SJSA1 (cell line): ENCODE data around the gene NEK6. TPM values are rescaled to one million over a fixed set of nuclear protein-coding genes. Genes with fewer than 3 reads are reported as not detected.

Source experiments
- DNase-seq, 2 experiments: peaks; one replicate each; pipeline ENCODE4 v3.0.0-alpha.2; 2015 to 2020; ENCODE audit warnings: low spot score in 2 of 2, low read depth in 1 of 2
- H3K27ac ChIP-seq: fragments of 250-450 bp; sonication (Bioruptor Pico); 2 replicates; pipeline ENCODE4 v1.5.1; 2020; ENCODE audit warnings: mild to moderate bottlenecking, moderate library complexity
- H3K27me3 ChIP-seq: fragments of 250-450 bp; sonication (Bioruptor Pico); replicated peaks from 2 replicates; pipeline ENCODE4 v1.5.1; 2020; ENCODE audit warnings: mild to moderate bottlenecking, moderate library complexity
- H3K36me3 ChIP-seq: fragments of 250-450 bp; sonication (Bioruptor Pico); 2 replicates; pipeline ENCODE4 v1.5.1; 2020; ENCODE audit warnings: mild to moderate bottlenecking
- H3K4me1 ChIP-seq: fragments of 250-450 bp; sonication (Bioruptor Pico); replicated peaks from 2 replicates; pipeline ENCODE4 v1.6.1; 2021; ENCODE audit warnings: mild to moderate bottlenecking
- H3K4me3 ChIP-seq: fragments of 250-450 bp; sonication (Bioruptor Pico); 2 replicates; pipeline ENCODE4 v1.5.1; 2020; ENCODE audit warnings: mild to moderate bottlenecking
- H3K9me3 ChIP-seq: fragments of 250-450 bp; sonication (Bioruptor Pico); replicated peaks from 2 replicates; pipeline ENCODE4 v1.5.1; 2020; ENCODE audit warnings: mild to moderate bottlenecking
- total RNA-seq: library from RNA; depleted of rRNA; stranded (reverse); fragments of >200 nt; shearing (Covaris generic); gene quantifications from 2 replicates; pipeline ENCODE4 v1.2.3, GENCODE V29; 2014; rRNA removed

The NEK6 gene
- total RNA-seq, 1 experiment from 2014 or later, result 32.0 TPM

DNA sequence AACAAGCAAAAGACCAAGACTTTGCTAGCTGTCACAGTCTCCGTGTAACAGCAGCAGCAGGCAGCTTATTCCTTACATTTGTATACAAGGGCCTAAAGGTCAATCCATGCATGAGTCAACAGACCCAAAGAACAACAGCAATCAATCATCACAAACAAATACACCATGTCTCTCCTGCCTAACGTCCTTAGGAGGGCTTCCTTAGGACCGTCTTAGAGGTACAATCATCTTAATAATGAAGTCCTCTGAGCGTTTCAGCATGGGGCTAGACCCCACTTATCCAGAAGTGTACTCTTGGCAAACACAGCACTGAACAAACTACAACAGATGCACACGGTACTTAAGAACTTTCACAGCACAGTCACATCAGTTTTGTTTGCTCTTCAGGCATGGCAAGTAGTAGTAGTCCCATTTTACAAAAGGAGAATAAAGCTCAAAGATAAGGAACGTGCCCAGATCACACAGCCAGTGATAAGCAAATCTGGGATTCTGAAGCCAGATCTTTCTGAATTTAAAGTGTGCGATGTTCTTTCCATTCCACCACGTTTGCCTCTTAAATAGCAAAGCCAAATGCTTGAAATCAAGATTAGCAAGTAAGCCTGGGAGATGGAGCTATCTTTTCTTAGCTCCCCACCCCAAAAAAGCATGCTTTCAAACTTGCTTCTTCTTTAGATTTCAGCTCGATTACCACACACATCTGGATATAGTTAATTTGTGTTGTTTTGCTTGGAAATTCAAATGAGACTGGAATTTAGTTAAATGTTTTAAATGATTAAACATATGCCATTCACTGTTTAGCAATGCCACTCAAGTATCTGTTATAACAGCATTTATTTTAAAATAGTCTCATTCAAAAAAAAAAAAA lies 133.3 kb downstream of the NEK6 start:
- DNase-seq, result peak in 1 of 2 experiments; percentile 36
- no peak overlapping the region for H3K4me3 ChIP-seq

DNA sequence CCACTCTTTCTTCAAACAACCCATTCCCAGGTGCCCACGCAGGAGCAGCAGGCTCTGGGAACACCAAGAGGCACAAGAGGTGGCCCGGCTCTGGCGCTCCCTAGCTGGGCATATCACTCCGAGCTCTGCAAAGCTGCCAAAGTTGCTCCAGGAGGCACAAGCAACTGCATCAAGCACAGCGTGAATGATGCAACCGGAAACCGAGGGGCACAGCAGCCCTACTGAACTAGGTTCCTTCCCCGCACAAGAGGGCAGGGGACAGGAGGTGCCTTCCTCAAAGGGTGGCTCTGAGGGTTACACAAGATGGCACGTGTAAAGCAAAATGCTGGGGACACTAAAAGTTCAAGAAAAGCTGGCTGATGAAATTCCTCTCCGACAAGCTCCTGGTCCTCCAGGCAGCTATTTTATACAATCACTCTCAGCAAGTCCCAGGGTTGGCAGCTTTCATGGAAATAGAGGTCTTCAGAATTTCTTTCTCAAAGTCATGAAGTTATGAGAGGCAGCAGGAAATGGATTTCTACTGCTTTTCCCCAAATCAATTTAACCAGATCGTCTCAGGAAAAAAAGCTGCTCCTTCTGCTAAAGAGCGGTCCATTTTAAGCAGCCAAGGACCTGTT lies 134.6 kb downstream of the NEK6 start:
- Histone ChIP-seq H3K27ac (peak overlapping the region; percentile 8; the same call in 1 of the 2 replicates), H3K27me3 (no peaks in the 10 kb centered on the region), H3K4me3 (no peak overlapping the region), H3K4me1 (peaks cover 62% of the 10 kb centered on the region), H3K9me3 (no peaks in the 10 kb centered on the region), H3K36me3 (peaks cover 46% of the 10 kb centered on the region)
- DNase-seq, result peak in 1 of 2 experiments; percentile 6

More for the DNA sequence above, 133.3 kb downstream of the NEK6 start:
- Histone ChIP-seq H3K4me1 (peaks cover 73% of the 10 kb centered on the region), H3K27me3 (no peaks in the 10 kb centered on the region), H3K36me3 (peaks cover 33% of the 10 kb centered on the region), H3K9me3 (no peaks in the 10 kb centered on the region), H3K27ac (0 out of 2 replicates have a peak overlapping the region, but pooled peaks have one; percentile 26)

GRCh38 chr9:124392871-124393460 lies 135.2 kb downstream of the NEK6 start:
- no peaks in the 10 kb centered on the region for H3K9me3 ChIP-seq
- H3K27ac ChIP-seq, result peak overlapping the region; percentile 8; the same call in 1 of the 2 replicates
- peaks cover 51% of the 10 kb centered on the region for H3K36me3 ChIP-seq
- H3K4me3 ChIP-seq, result no peak overlapping the region
- H3K4me1 ChIP-seq, result peaks cover 60% of the 10 kb centered on the region
- peak; percentile 74 for DNase-seq
- H3K27me3 ChIP-seq, result no peaks in the 10 kb centered on the region

GRCh38 chr9:124394167-124394566 lies 136.4 kb downstream of the NEK6 start:
- peaks cover 61% of the 10 kb centered on the region for H3K4me1 ChIP-seq
- H3K9me3 ChIP-seq, result no peaks in the 10 kb centered on the region
- peaks cover 51% of the 10 kb centered on the region for H3K36me3 ChIP-seq
- DNase-seq, result no peak
- H3K4me3 ChIP-seq, result no peak overlapping the region
- no peak overlapping the region for H3K27ac ChIP-seq
- no peaks in the 10 kb centered on the region for H3K27me3 ChIP-seq

GRCh38 chr9:124394596-124394995 lies 136.8 kb downstream of the NEK6 start:
- Histone ChIP-seq H3K27me3 (no peaks in the 10 kb centered on the region), H3K4me1 (peaks cover 65% of the 10 kb centered on the region), H3K27ac (no peak overlapping the region), H3K4me3 (no peak overlapping the region), H3K36me3 (peaks cover 51% of the 10 kb centered on the region), H3K9me3 (no peaks in the 10 kb centered on the region)
- no peak for DNase-seq

- H3K27me3 ChIP-seq, result no peaks in the 10 kb centered on the region
- no peak overlapping the region for H3K27ac ChIP-seq
- DNase-seq, result no peak
- peaks cover 58% of the 10 kb centered on the region for H3K36me3 ChIP-seq
- H3K4me1 ChIP-seq, result peaks cover 68% of the 10 kb centered on the region
- H3K9me3 ChIP-seq, result no peaks in the 10 kb centered on the region
- H3K4me3 ChIP-seq, result no peak overlapping the region
Observed at GRCh38 chr9:124395826-124396225, 138.1 kb downstream of the NEK6 start.

DNA sequence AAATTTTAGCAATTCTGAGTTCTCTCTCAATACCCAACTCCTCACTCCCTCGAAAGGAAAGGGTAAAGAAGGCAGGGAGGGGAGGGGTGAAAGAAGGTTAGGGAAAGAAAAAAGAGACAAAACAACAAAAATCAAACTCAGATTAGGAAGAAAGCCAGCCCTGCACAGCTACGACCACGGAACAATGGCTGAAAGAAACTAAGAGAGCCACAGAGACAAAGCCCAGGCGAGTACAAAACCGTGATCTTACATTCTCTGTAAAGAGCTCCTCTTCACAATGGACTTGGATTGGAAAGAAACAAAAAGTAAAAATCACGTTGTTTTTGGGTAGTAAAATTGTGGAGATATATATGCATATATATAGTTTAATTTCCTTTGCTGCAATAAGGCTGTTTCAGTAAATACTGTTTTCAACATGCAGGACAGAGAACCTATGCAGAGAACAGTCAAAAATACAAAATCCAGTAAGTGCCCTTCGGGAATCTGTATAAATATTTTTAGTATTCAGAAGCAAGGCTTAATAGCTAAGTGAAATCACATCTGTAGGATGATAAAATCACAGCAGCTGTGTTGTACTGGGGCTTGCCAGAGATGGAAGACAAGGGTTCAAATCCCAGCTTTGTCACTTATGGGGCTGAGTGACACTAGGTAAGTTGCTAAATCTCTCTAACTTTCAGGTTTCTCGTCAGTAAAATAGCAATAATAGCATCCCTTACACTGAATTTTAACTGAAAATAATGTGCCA lies 140.6 kb downstream of the NEK6 start:
- H3K9me3 ChIP-seq, result no peaks in the 10 kb centered on the region
- no peaks in the 10 kb centered on the region for H3K27me3 ChIP-seq
- H3K27ac ChIP-seq, result no peak overlapping the region
- peak in 1 of 2 experiments; percentile 10 for DNase-seq
- peaks cover 50% of the 10 kb centered on the region for H3K4me1 ChIP-seq
- H3K36me3 ChIP-seq, result peaks cover 69% of the 10 kb centered on the region
- no peak overlapping the region for H3K4me3 ChIP-seq

DNA sequence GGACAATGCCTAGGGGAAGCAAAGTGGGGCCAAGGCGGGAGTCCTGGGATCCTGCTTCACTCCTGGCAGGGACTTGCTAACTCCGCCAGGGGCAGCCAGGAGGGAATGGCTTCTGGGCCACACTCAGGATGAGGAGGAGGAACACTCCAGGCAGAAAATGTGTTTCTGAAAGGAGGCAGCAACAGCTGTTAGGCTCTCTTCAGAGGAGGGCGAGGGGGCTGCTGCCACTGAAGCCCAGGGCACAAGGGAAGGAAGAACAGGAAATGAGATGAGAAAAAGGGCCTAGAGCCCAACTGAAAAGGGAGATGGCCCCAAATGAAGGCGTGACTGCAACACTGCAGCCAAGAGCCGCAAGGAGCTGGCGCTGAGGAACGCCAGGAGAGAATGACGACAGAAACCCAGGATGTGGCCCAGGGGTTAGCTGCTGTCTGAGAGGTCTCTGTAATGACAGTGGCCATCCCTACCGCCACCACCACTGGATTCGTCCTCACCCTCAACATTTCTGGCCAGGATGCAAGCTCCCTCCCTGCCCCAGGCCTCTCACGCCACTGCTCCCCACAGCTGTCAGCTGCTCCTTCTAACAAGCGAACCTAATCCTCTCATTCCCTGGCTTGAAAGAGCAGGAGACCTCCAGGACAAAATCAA lies 141.7 kb downstream of the NEK6 start:
- Histone ChIP-seq H3K27ac (peak overlapping the region; percentile 67), H3K4me1 (peaks cover 40% of the 10 kb centered on the region), H3K9me3 (no peaks in the 10 kb centered on the region), H3K36me3 (peaks cover 71% of the 10 kb centered on the region), H3K27me3 (no peaks in the 10 kb centered on the region), H3K4me3 (no peak overlapping the region)
- DNase-seq, result peak; percentile 63 to 68

- peaks cover 75% of the 10 kb centered on the region for H3K36me3 ChIP-seq
- H3K4me3 ChIP-seq, result no peak overlapping the region
- no peak for DNase-seq
- peak overlapping the region; percentile 67 for H3K27ac ChIP-seq
- H3K4me1 ChIP-seq, result peaks cover 40% of the 10 kb centered on the region
- no peaks in the 10 kb centered on the region for H3K9me3 ChIP-seq
- no peaks in the 10 kb centered on the region for H3K27me3 ChIP-seq
Observed at GRCh38 chr9:124399968-124400940, 142.5 kb downstream of the NEK6 start.

Other genes with a start within 250 kb of the NEK6 start
- 0.18 TPM in 1 of 2 replicates, not detected in the other for gene LHX2, start 246.2 kb upstream of the NEK6 start, total RNA-seq
- gene PSMB7, start 157.5 kb downstream of the NEK6 start, total RNA-seq, result 141 and 301 TPM in 2 replicates
- gene ADGRD2, start 192.5 kb downstream of the NEK6 start, total RNA-seq, result not detected in 2 replicates
- not detected in 2 replicates for gene NR5A1, start 249.4 kb downstream of the NEK6 start, total RNA-seq